ENCODE measurements around the gene SRCIN1.
"Not testable (repeated sequence)": the region's sequence is repeated elsewhere in the genome, so short reads cannot be mapped to it uniquely, and the experiment has no call there.

- TF ChIP-seq, protein P1, sequence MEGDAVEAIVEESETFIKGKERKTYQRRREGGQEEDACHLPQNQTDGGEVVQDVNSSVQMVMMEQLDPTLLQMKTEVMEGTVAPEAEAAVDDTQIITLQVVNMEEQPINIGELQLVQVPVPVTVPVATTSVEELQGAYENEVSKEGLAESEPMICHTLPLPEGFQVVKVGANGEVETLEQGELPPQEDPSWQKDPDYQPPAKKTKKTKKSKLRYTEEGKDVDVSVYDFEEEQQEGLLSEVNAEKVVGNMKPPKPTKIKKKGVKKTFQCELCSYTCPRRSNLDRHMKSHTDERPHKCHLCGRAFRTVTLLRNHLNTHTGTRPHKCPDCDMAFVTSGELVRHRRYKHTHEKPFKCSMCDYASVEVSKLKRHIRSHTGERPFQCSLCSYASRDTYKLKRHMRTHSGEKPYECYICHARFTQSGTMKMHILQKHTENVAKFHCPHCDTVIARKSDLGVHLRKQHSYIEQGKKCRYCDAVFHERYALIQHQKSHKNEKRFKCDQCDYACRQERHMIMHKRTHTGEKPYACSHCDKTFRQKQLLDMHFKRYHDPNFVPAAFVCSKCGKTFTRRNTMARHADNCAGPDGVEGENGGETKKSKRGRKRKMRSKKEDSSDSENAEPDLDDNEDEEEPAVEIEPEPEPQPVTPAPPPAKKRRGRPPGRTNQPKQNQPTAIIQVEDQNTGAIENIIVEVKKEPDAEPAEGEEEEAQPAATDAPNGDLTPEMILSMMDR (IDR thresholded peaks at IDR 0.05), result not testable (repeated sequence)
- not testable (repeated sequence) for TF ChIP-seq EZH2 (IDR thresholded peaks at IDR 0.05; ENCODE audit: borderline replicate concordance, insufficient read depth, low read depth, low read length, poor library complexity, severe bottlenecking)
These were observed 19.1 kb upstream of the SRCIN1 start for GRCh38 chr17:38624782-38625355.

Measured in B cell (primary cell).